Neural cell (in vitro differentiated cells): Measurements from ENCODE around the gene FEM1B. TPM values are rescaled to one million over a fixed set of nuclear protein-coding genes. Genes with fewer than 3 reads are reported as not detected.

Experiments used
- H2AFZ ChIP-seq: fragments of 200-600, 300-800 bp; sonication (generic), shearing (Covaris generic); 2 replicates; pipeline ENCODE4 v1.6.0; 2014; ENCODE audit warnings: low read depth, mild to moderate bottlenecking, antibody characterized with exemption, low read length, moderate library complexity
- H3F3A ChIP-seq: fragments of 200-600 bp; shearing (Covaris generic); 2 replicates; pipeline ENCODE4 v1.6.1; 2016; ENCODE audit warnings: mild to moderate bottlenecking, moderate library complexity, mixed read lengths, antibody characterized with exemption, low read length; ENCODE audit not compliant: insufficient read depth, poor library complexity, severe bottlenecking
- H3K27ac ChIP-seq: fragments of 200-600, 300-800 bp; sonication (generic), shearing (Covaris generic); 2 replicates; pipeline ENCODE4 v1.5.1; 2014; ENCODE audit warnings: mild to moderate bottlenecking, low read length, moderate library complexity
- H3K27me3 ChIP-seq: fragments of 300-800, 200-600 bp; sonication (generic), shearing (Covaris generic); 2 replicates; pipeline ENCODE4 v1.6.0; 2014; ENCODE audit warnings: mild to moderate bottlenecking, low read depth, low read length, moderate library complexity; ENCODE audit not compliant: insufficient read depth
- H3K36me3 ChIP-seq: fragments of 300-800, 200-600 bp; sonication (generic), shearing (Covaris generic); 2 replicates; pipeline ENCODE4 v1.5.1; 2014; ENCODE audit warnings: mild to moderate bottlenecking, antibody characterized with exemption, low read length, moderate library complexity; ENCODE audit not compliant: insufficient read depth
- H3K4me2 ChIP-seq: fragments of 300-800, 200-600 bp; sonication (generic), shearing (Covaris generic); 2 replicates; pipeline ENCODE4 v1.6.0; 2014; ENCODE audit warnings: mild to moderate bottlenecking, low read length
- H3K4me3 ChIP-seq: fragments of 300-800, 200-600 bp; sonication (generic), shearing (Covaris generic); 2 replicates; pipeline ENCODE4 v1.5.1; 2014; ENCODE audit warnings: mild to moderate bottlenecking, low read length, moderate library complexity
- H3K79me2 ChIP-seq: fragments of 200-600 bp; shearing (Covaris generic); replicated peaks from 2 replicates; pipeline ENCODE4 v1.6.0; 2014; ENCODE audit warnings: mild to moderate bottlenecking, low read length, moderate library complexity; ENCODE audit not compliant: insufficient read depth
- H3K9ac ChIP-seq: fragments of 300-800, 200-600 bp; sonication (generic), shearing (Covaris generic); 2 replicates; pipeline ENCODE4 v1.6.1; 2016; ENCODE audit warnings: mild to moderate bottlenecking, low read length, mixed read lengths
- H3K9me2 ChIP-seq: fragments of 200-600 bp; shearing (Covaris generic); 2 replicates; pipeline ENCODE4 v1.6.1; 2016; ENCODE audit warnings: mild to moderate bottlenecking, low read length, mixed read lengths; ENCODE audit not compliant: insufficient read depth
- H3K9me3 ChIP-seq: fragments of 200-600, 300-800 bp; sonication (generic), shearing (Covaris generic); 2 replicates; pipeline ENCODE4 v1.6.1; 2016; ENCODE audit warnings: mild to moderate bottlenecking, mixed run types, low read length, moderate library complexity, mixed read lengths
- H4K20me1 ChIP-seq: fragments of 200-600 bp; shearing (Covaris generic); 2 replicates; pipeline ENCODE4 v1.6.1; 2016; ENCODE audit warnings: mild to moderate bottlenecking, mixed run types; ENCODE audit not compliant: insufficient read depth
- CTCF ChIP-seq: fragments of 450-650 bp; IDR thresholded peaks from 2 replicates; pipeline ENCODE4 v1.5.1; 2014; ENCODE audit warnings: antibody characterized with exemption, mild to moderate bottlenecking, moderate library complexity; ENCODE audit not compliant: poor library complexity, severe bottlenecking
- EP300 ChIP-seq: fragments of 450-650 bp; conservative IDR thresholded peaks from 2 replicates; pipeline ENCODE4 v1.6.1; 2014; ENCODE audit warnings: antibody characterized with exemption, mild to moderate bottlenecking, moderate library complexity; ENCODE audit not compliant: poor library complexity, severe bottlenecking
- EZH2 ChIP-seq: fragments of 200-600, 300-800 bp; shearing (Covaris generic), sonication (generic); IDR thresholded peaks from 2 replicates; pipeline ENCODE4 v1.6.1; 2014; ENCODE audit warnings: antibody characterized with exemption, low read length, borderline replicate concordance, mild to moderate bottlenecking; ENCODE audit not compliant: insufficient read depth, poor library complexity, severe bottlenecking
- MXI1 ChIP-seq: fragments of 450-650 bp; conservative IDR thresholded peaks from 2 replicates; pipeline ENCODE4 v1.6.1; 2014; ENCODE audit warnings: antibody characterized with exemption, mild to moderate bottlenecking; ENCODE audit not compliant: poor library complexity, severe bottlenecking
- POLR2AphosphoS5 ChIP-seq: IDR thresholded peaks from 2 replicates; pipeline ENCODE4 v1.6.1; 2012
- RAD21 ChIP-seq: fragments of 450-650 bp; conservative IDR thresholded peaks from 2 replicates; pipeline ENCODE4 v1.6.1; 2014; ENCODE audit warnings: antibody characterized with exemption, mild to moderate bottlenecking, moderate library complexity
- REST ChIP-seq: IDR thresholded peaks from 2 replicates; pipeline ENCODE4 v1.6.1; 2012; ENCODE audit warnings: borderline replicate concordance
- SMC3 ChIP-seq: fragments of 450-650 bp; conservative IDR thresholded peaks from 2 replicates; pipeline ENCODE4 v1.6.1; 2014; ENCODE audit warnings: antibody characterized with exemption, mild to moderate bottlenecking, moderate library complexity; ENCODE audit not compliant: poor library complexity
- TAF1 ChIP-seq: IDR thresholded peaks from 2 replicates; pipeline ENCODE4 v1.6.1; 2012; ENCODE audit warnings: low read depth
- polyA plus RNA-seq: library from polyadenylated mRNA; depleted of rRNA; stranded (reverse); fragments of >200 nt; gene quantifications from 2 replicates; pipeline ENCODE4 v1.2.3, GENCODE V29; 2014

Gene FEM1B
- polyA plus RNA-seq, 1 donor from 2014 or later, result 58.0 TPM

GRCh38 chr15:68319997-68320396, 42.5 kb downstream of the FEM1B start:
- Histone ChIP-seq H3K4me3 (no peak overlapping the region), H3K27me3 (no peaks in the 10 kb centered on the region), H3K79me2 (no peaks in the 10 kb centered on the region), H3K4me2 (no peak overlapping the region), H3K9me3 (no peaks in the 10 kb centered on the region), H4K20me1 (no peaks in the 10 kb centered on the region), H3F3A (no peaks in the 10 kb centered on the region), H3K27ac (no peak overlapping the region), H2AFZ (no peak overlapping the region), H3K9me2 (no peaks in the 10 kb centered on the region), H3K36me3 (no peaks in the 10 kb centered on the region), H3K9ac (no peak overlapping the region)
- TF ChIP-seq POLR2AphosphoS5 (no peak), MXI1 (no peak), SMC3 (no peak), EP300 (no peak), CTCF (no peak), TAF1 (no peak), EZH2 (no peak), RAD21 (no peak), REST (no peak)

- no peaks in the 10 kb centered on the region for H3K27me3 ChIP-seq
- H4K20me1 ChIP-seq, result no peaks in the 10 kb centered on the region
- H3K9me3 ChIP-seq, result no peaks in the 10 kb centered on the region
- H3K9me2 ChIP-seq, result no peaks in the 10 kb centered on the region
- H3K4me2 ChIP-seq, result no peak overlapping the region
- H3K4me3 ChIP-seq, result no peak overlapping the region
- H2AFZ ChIP-seq, result no peak overlapping the region
- TF ChIP-seq EP300, result no peak
- no peak for TF ChIP-seq MXI1
- no peak for TF ChIP-seq POLR2AphosphoS5
- TF ChIP-seq RAD21, result no peak
- TF ChIP-seq EZH2, result no peak
- no peaks in the 10 kb centered on the region for H3K36me3 ChIP-seq
- H3K27ac ChIP-seq, result no peak overlapping the region
- no peaks in the 10 kb centered on the region for H3F3A ChIP-seq
- H3K79me2 ChIP-seq, result no peaks in the 10 kb centered on the region
- no peak overlapping the region for H3K9ac ChIP-seq
Measured at GRCh38 chr15:68321229-68321628, 43.7 kb downstream of the FEM1B start.

GRCh38 chr15:68322796-68323195, 45.3 kb downstream of the FEM1B start:
- Histone ChIP-seq H3K79me2 (no peaks in the 10 kb centered on the region), H4K20me1 (no peaks in the 10 kb centered on the region), H3K27me3 (no peaks in the 10 kb centered on the region), H3K36me3 (no peaks in the 10 kb centered on the region), H3K4me2 (no peak overlapping the region), H3K4me3 (no peak overlapping the region), H3K9ac (no peak overlapping the region), H3K27ac (no peak overlapping the region), H2AFZ (no peak overlapping the region), H3K9me3 (no peaks in the 10 kb centered on the region), H3F3A (no peaks in the 10 kb centered on the region), H3K9me2 (no peaks in the 10 kb centered on the region)
- TF ChIP-seq TAF1 (no peak), MXI1 (no peak), EZH2 (no peak), REST (no peak), EP300 (no peak), POLR2AphosphoS5 (no peak), SMC3 (no peak), RAD21 (no peak)
